OCI-LY3 (cell line): Measurements from ENCODE around the gene IFI16.
"Not testable (repeated sequence)": the region's sequence is repeated elsewhere in the genome, so short reads cannot be mapped to it uniquely, and the experiment has no call there.

Experiments used
- H2AFZ ChIP-seq: fragments of 200-600, 300-600 bp; shearing (Covaris generic); 2 replicates; pipeline ENCODE4 v1.6.0; 2014; ENCODE audit warnings: antibody characterized with exemption, low read depth, low read length
- H3K27ac ChIP-seq: fragments of 200-600, 300-600 bp; sonication (generic); 2 replicates; pipeline ENCODE4 v1.5.1; 2014; ENCODE audit warnings: mild to moderate bottlenecking, low read length, moderate library complexity, mixed read lengths
- H3K27me3 ChIP-seq: fragments of 200-600, 300-600 bp; sonication (generic); 2 replicates; pipeline ENCODE4 v1.6.1; 2014; ENCODE audit warnings: low read depth, low read length, mixed read lengths
- H3K36me3 ChIP-seq: fragments of 200-600, 300-600 bp; sonication (generic); replicated peaks from 2 replicates; pipeline ENCODE3; 2014; ENCODE audit warnings: low read depth, low read length, mixed read lengths
- H3K4me1 ChIP-seq: fragments of 300-600, 200-600 bp; sonication (generic); 2 replicates; pipeline ENCODE4 v1.6.1; 2014; ENCODE audit warnings: low read length, mixed read lengths
- H3K4me2 ChIP-seq: fragments of 200-600, 300-600 bp; sonication (generic); 2 replicates; pipeline ENCODE4 v1.6.1; 2014; ENCODE audit warnings: low read length, mixed read lengths
- H3K4me3 ChIP-seq: fragments of 300-600, 200-600 bp; sonication (generic); 2 replicates; pipeline ENCODE4 v1.5.1; 2014; ENCODE audit warnings: antibody characterized with exemption, mild to moderate bottlenecking, low read length, moderate library complexity
- H3K79me2 ChIP-seq: fragments of 300-600, 200-600 bp; shearing (Covaris generic); 2 replicates; pipeline ENCODE4 v1.6.1; 2014; ENCODE audit warnings: mild to moderate bottlenecking, low read length, mixed read lengths
- H3K9ac ChIP-seq: fragments of 300-600, 200-600 bp; shearing (Covaris generic); 2 replicates; pipeline ENCODE4 v1.6.0; 2014; ENCODE audit warnings: mild to moderate bottlenecking, low read length, moderate library complexity
- H3K9me3 ChIP-seq: fragments of 200-600, 300-600 bp; shearing (Covaris generic); 2 replicates; pipeline ENCODE4 v1.6.1; 2014; ENCODE audit warnings: low read length, mixed read lengths; ENCODE audit not compliant: insufficient read depth
- H4K20me1 ChIP-seq: fragments of 200-600, 300-600 bp; sonication (generic); 2 replicates; pipeline ENCODE4 v1.6.1; 2016; ENCODE audit warnings: low read length, mixed read lengths; ENCODE audit not compliant: insufficient read depth
- EZH2phosphoT487 ChIP-seq: fragments of 200-600 bp; shearing (Covaris generic); IDR thresholded peaks from 2 replicates; pipeline ENCODE4 v1.6.1; 2018; ENCODE audit warnings: antibody characterized with exemption, mixed run types, low read depth
- TF ChIP-seq, protein P1 (sequence below): fragments of 200-600, 300-600 bp; sonication (generic); IDR thresholded peaks from 2 replicates; pipeline ENCODE4 v1.5.1; 2014; ENCODE audit warnings: antibody characterized with exemption, low read length, low read depth

Gene IFI16

DNA sequence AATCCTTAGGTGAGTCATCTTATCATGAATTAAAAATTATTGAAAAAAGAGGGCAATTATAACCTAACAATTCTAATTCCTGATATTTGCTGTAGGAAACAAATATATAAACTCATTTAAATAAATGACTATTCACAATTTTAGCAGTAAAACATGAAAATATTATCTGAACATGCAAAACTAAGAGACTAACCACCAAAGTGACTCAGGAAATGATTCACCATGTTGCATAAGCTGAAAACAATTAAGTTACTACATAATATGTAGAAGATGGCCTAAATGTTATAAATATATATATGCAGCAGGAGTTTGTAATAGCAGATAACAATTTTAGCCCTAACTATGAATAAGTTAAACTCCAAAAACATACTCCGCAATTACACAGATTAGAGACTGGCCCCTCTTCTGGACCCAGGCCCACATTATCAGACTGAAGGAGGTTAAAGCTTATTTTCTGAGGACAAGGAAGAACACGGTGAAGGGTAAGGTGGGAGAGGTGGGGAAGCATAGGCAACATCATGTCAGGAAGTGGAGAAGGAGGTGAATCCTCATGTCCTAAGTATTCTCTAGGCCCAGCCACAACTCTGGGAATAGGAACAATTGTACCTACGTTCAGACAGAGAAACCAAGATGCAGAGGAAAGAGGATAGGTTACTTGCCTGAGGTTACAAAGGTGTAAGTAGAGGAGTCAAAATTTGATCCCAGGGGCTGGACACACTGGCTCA, 82.5 kb downstream of the IFI16 start:
- Histone ChIP-seq H3K9me3 (no peaks in the 10 kb centered on the region), H3K36me3 (no peaks in the 10 kb centered on the region), H2AFZ (no peak overlapping the region), H3K4me3 (no peak overlapping the region), H3K27ac (no peak overlapping the region), H3K4me1 (peaks cover 25% of the 10 kb centered on the region), H4K20me1 (no peaks in the 10 kb centered on the region), H3K9ac (no peak overlapping the region), H3K4me2 (no peak overlapping the region), H3K27me3 (no peaks in the 10 kb centered on the region), H3K79me2 (no peaks in the 10 kb centered on the region)
- TF ChIP-seq EZH2phosphoT487: no peak
- TF ChIP-seq, protein P1, sequence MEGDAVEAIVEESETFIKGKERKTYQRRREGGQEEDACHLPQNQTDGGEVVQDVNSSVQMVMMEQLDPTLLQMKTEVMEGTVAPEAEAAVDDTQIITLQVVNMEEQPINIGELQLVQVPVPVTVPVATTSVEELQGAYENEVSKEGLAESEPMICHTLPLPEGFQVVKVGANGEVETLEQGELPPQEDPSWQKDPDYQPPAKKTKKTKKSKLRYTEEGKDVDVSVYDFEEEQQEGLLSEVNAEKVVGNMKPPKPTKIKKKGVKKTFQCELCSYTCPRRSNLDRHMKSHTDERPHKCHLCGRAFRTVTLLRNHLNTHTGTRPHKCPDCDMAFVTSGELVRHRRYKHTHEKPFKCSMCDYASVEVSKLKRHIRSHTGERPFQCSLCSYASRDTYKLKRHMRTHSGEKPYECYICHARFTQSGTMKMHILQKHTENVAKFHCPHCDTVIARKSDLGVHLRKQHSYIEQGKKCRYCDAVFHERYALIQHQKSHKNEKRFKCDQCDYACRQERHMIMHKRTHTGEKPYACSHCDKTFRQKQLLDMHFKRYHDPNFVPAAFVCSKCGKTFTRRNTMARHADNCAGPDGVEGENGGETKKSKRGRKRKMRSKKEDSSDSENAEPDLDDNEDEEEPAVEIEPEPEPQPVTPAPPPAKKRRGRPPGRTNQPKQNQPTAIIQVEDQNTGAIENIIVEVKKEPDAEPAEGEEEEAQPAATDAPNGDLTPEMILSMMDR: no peak

DNA sequence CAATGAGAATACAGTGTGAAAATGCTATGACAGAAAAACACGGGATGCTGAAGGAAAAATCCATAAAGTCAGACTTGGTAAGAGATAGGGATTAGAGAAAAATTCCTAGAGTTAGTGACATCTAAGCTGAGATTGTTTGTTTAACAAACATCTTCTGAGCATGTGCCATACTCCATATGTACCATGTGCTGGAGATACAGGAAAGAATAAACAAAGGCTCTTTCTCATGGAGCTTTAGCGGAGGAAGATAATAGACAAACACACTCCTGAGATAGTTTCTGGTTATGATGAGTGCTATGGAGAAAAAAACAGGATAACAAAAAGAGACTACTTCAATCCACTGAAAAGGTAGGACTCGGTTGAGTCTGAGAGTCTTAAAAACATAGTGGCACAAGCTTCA, 88.9 kb downstream of the IFI16 start:
- Histone ChIP-seq H3K79me2 (no peaks in the 10 kb centered on the region), H3K4me1 (peaks cover 18% of the 10 kb centered on the region), H2AFZ (no peak overlapping the region), H3K27ac (no peak overlapping the region), H3K36me3 (no peaks in the 10 kb centered on the region), H3K9ac (no peak overlapping the region), H3K27me3 (no peaks in the 10 kb centered on the region), H4K20me1 (no peaks in the 10 kb centered on the region), H3K9me3 (no peaks in the 10 kb centered on the region), H3K4me2 (no peak overlapping the region), H3K4me3 (no peak overlapping the region)
- TF ChIP-seq, protein P1: no peak
- TF ChIP-seq EZH2phosphoT487: no peak

DNA sequence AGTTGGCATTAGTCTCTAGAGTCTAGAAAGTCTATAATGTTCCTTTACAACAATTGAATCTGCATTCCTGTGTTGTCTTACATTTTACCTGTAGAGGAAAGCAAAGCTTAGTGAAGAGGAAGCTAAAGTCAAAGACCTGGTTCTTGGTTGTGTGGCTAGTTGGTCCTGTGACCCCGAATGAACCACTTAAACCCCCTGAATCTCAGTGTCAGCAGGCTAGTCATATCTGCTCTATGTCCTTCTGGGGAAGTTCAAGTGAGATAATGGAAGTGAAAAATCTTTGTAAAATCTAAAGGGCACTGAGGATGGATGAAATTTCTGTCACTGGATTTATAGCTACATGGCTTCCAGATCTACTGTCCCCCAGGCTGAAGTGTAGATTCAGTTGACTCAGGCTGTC, 90.9 kb downstream of the IFI16 start:
- Histone ChIP-seq H3K9ac (no peak overlapping the region), H3K36me3 (no peaks in the 10 kb centered on the region), H3K79me2 (no peaks in the 10 kb centered on the region), H3K27ac (no peak overlapping the region), H3K9me3 (no peaks in the 10 kb centered on the region), H3K27me3 (no peaks in the 10 kb centered on the region), H4K20me1 (no peaks in the 10 kb centered on the region), H3K4me2 (no peak overlapping the region), H2AFZ (no peak overlapping the region), H3K4me1 (peaks cover 18% of the 10 kb centered on the region), H3K4me3 (no peak overlapping the region)
- TF ChIP-seq, protein P1: no peak
- TF ChIP-seq EZH2phosphoT487: no peak

DNA sequence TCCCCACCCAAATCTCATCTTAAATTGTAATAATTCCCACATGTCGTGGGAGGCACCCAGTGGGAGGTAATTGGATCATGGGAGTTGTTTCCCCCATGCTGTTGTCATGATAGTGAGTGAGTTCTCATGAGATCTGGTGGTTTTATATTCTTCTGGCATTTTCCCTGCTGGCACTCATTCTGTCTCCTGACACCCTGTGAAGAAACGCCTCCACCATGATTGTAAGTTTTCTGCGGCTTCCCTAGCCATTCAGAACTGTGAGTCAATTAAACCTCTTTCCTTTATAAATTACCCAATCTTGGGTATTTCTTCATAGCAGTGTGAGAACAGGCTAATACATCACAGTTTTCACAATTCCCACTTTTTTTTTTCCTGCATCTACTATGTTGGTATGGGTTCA, 93.3 kb downstream of the IFI16 start:
- H3K4me3 ChIP-seq, H3K27me3 ChIP-seq, H3K9ac ChIP-seq, H3K4me1 ChIP-seq, H3K4me2 ChIP-seq, H3K27ac ChIP-seq, H3K36me3 ChIP-seq, H3K79me2 ChIP-seq, H3K9me3 ChIP-seq, H4K20me1 ChIP-seq, H2AFZ ChIP-seq: not testable (repeated sequence)
